HG02970 (cell line): Measurements from ENCODE around the gene FAM107B.

Experiments
- ATAC-seq: cut with Tn5 transposase; IDR thresholded peaks from one replicate; pipeline ENCODE4 v1.9.1; 2021; ENCODE audit warnings: mild to moderate bottlenecking, moderate library complexity, moderate number of reproducible peaks; ENCODE audit not compliant: unreplicated experiment, low FRiP score

FAM107B gene

GRCh38 chr10:14543904-14544210 lies 230.8 kb downstream of the FAM107B start:
- ATAC-seq = no peak

GRCh38 chr10:14543046-14543903 lies 231.4 kb downstream of the FAM107B start:
- ATAC-seq = no peak

GRCh38 chr10:14541379-14541778 lies 233.3 kb downstream of the FAM107B start:
- ATAC-seq = no peak

GRCh38 chr10:14540611-14541010 lies 234.1 kb downstream of the FAM107B start:
- ATAC-seq = no peak

GRCh38 chr10:14540062-14540461 lies 234.6 kb downstream of the FAM107B start:
- ATAC-seq = no peak

- ATAC-seq = no peak
Observed at GRCh38 chr10:14539176-14539575, 235.5 kb downstream of the FAM107B start.

- no peak for ATAC-seq
Observed at GRCh38 chr10:14536241-14537213, 238.2 kb downstream of the FAM107B start.

- no peak for ATAC-seq
Observed at GRCh38 chr10:14535457-14536130, 239.1 kb downstream of the FAM107B start.

- no peak for ATAC-seq
Observed at GRCh38 chr10:14534152-14534551, 240.5 kb downstream of the FAM107B start.

- ATAC-seq = no peak
Observed at GRCh38 chr10:14533295-14533694, 241.4 kb downstream of the FAM107B start.

- ATAC-seq = no peak
Observed at GRCh38 chr10:14532473-14533251, 242.0 kb downstream of the FAM107B start.

GRCh38 chr10:14531974-14532373 lies 242.7 kb downstream of the FAM107B start:
- ATAC-seq = no peak

- ATAC-seq = no peak
Observed at GRCh38 chr10:14530465-14530864, 244.2 kb downstream of the FAM107B start.

GRCh38 chr10:14529351-14529750 lies 245.3 kb downstream of the FAM107B start:
- ATAC-seq = no peak

- no peak for ATAC-seq
Observed at GRCh38 chr10:14528450-14528849, 246.2 kb downstream of the FAM107B start.

GRCh38 chr10:14527915-14528314 lies 246.8 kb downstream of the FAM107B start:
- no peak for ATAC-seq

- no peak for ATAC-seq
Observed at GRCh38 chr10:14527134-14527844, 247.4 kb downstream of the FAM107B start.

GRCh38 chr10:14526326-14526725 lies 248.4 kb downstream of the FAM107B start:
- ATAC-seq = no peak

- no peak for ATAC-seq
Observed at GRCh38 chr10:14524691-14525324, 249.9 kb downstream of the FAM107B start.
